MG63 (cell line): ENCODE results near the gene NOS3. TPM values are rescaled to one million over a fixed set of nuclear protein-coding genes. Genes with fewer than 3 reads are reported as not detected.
A peak's percentile ranks its signal among the peaks of the same experiment; 100 is the strongest.
"Not testable (repeated sequence)": the region's sequence is repeated elsewhere in the genome, so short reads cannot be mapped to it uniquely, and the experiment has no call there.

Source experiments
- DNase-seq: peaks from one replicate; pipeline ENCODE4 v3.0.0-alpha.2; 2020
- H3K27me3 ChIP-seq: fragments of 250-450 bp; sonication (Bioruptor Pico); 2 replicates; pipeline ENCODE4 v1.5.1; 2020; ENCODE audit warnings: mild to moderate bottlenecking, moderate library complexity
- H3K36me3 ChIP-seq: fragments of 250-450 bp; sonication (Bioruptor Pico); 2 replicates; pipeline ENCODE4 v1.5.1; 2020; ENCODE audit warnings: mild to moderate bottlenecking, moderate library complexity
- H3K4me3 ChIP-seq: fragments of 250-450 bp; sonication (Bioruptor Pico); 2 replicates; pipeline ENCODE4 v1.5.1; 2020; ENCODE audit warnings: mild to moderate bottlenecking, moderate library complexity
- H3K9me3 ChIP-seq: fragments of 250-450 bp; sonication (Bioruptor Pico); 2 replicates; pipeline ENCODE4 v1.5.1; 2020; ENCODE audit warnings: mild to moderate bottlenecking, moderate library complexity
- total RNA-seq: library from RNA; depleted of rRNA; stranded (reverse); fragments of >200 nt; shearing (Covaris generic); gene quantifications from 2 replicates; pipeline ENCODE4 v1.2.3, GENCODE V29; 2014; ENCODE audit warnings: low replicate concordance

The NOS3 gene
- total RNA-seq, 1 experiment from 2014 or later = not detected

GRCh38 chr7:151001546-151001945 lies 10.7 kb downstream of the NOS3 start:
- H3K4me3 ChIP-seq = no peak overlapping the region
- no peak for DNase-seq

GRCh38 chr7:151003572-151003971 lies 12.8 kb downstream of the NOS3 start:
- no peak for DNase-seq
- no peak overlapping the region for H3K4me3 ChIP-seq
- no peaks in the 10 kb centered on the region for H3K27me3 ChIP-seq
- no peaks in the 10 kb centered on the region for H3K36me3 ChIP-seq
- no peaks in the 10 kb centered on the region for H3K9me3 ChIP-seq

More at GRCh38 chr7:151001546-151001945, 10.7 kb downstream of the NOS3 start:
- Histone ChIP-seq H3K27me3 (no peaks in the 10 kb centered on the region), H3K9me3 (no peaks in the 10 kb centered on the region), H3K36me3 (no peaks in the 10 kb centered on the region)

- no peak overlapping the region for H3K4me3 ChIP-seq
- no peaks in the 10 kb centered on the region for H3K36me3 ChIP-seq
- no peaks in the 10 kb centered on the region for H3K27me3 ChIP-seq
These were observed 14.7 kb downstream of the NOS3 start for GRCh38 chr7:151005566-151005965.

GRCh38 chr7:151006590-151007300 lies 15.9 kb downstream of the NOS3 start:
- Histone ChIP-seq H3K9me3 (no peaks in the 10 kb centered on the region), H3K36me3 (no peaks in the 10 kb centered on the region), H3K27me3 (no peaks in the 10 kb centered on the region), H3K4me3 (no peak overlapping the region)
- DNase-seq = no peak

More at GRCh38 chr7:151005566-151005965, 14.7 kb downstream of the NOS3 start:
- no peaks in the 10 kb centered on the region for H3K9me3 ChIP-seq
- DNase-seq = no peak

- Histone ChIP-seq H3K27me3 (no peaks in the 10 kb centered on the region), H3K9me3 (no peaks in the 10 kb centered on the region), H3K4me3 (no peak overlapping the region), H3K36me3 (no peaks in the 10 kb centered on the region)
- peak; percentile 16 for DNase-seq
These were observed 16.7 kb downstream of the NOS3 start for GRCh38 chr7:151007469-151007898.

GRCh38 chr7:151008143-151008510 lies 17.3 kb downstream of the NOS3 start:
- Histone ChIP-seq H3K36me3 (no peaks in the 10 kb centered on the region), H3K4me3 (no peak overlapping the region), H3K27me3 (no peaks in the 10 kb centered on the region), H3K9me3 (no peaks in the 10 kb centered on the region)
- no peak for DNase-seq

GRCh38 chr7:151008511-151009323 lies 17.9 kb downstream of the NOS3 start:
- Histone ChIP-seq H3K4me3 (no peak overlapping the region), H3K27me3 (no peaks in the 10 kb centered on the region), H3K36me3 (no peaks in the 10 kb centered on the region), H3K9me3 (no peaks in the 10 kb centered on the region)
- DNase-seq = no peak

- no peak for DNase-seq
- H3K4me3 ChIP-seq = no peak overlapping the region
These were observed 18.7 kb downstream of the NOS3 start for GRCh38 chr7:151009327-151010036.

GRCh38 chr7:151010037-151010306 lies 19.2 kb downstream of the NOS3 start:
- DNase-seq = no peak
- Histone ChIP-seq H3K4me3 (no peak overlapping the region), H3K9me3 (no peaks in the 10 kb centered on the region), H3K27me3 (no peaks in the 10 kb centered on the region), H3K36me3 (no peaks in the 10 kb centered on the region)

More at GRCh38 chr7:151009327-151010036, 18.7 kb downstream of the NOS3 start:
- Histone ChIP-seq H3K9me3 (no peaks in the 10 kb centered on the region), H3K36me3 (no peaks in the 10 kb centered on the region), H3K27me3 (no peaks in the 10 kb centered on the region)

- no peaks in the 10 kb centered on the region for H3K9me3 ChIP-seq
- no peaks in the 10 kb centered on the region for H3K36me3 ChIP-seq
- no peaks in the 10 kb centered on the region for H3K27me3 ChIP-seq
- DNase-seq = peak; percentile 9
- no peak overlapping the region for H3K4me3 ChIP-seq
These were observed 19.7 kb downstream of the NOS3 start for GRCh38 chr7:151010307-151011096.

GRCh38 chr7:151011097-151011409 lies 20.2 kb downstream of the NOS3 start:
- Histone ChIP-seq H3K4me3 (no peak overlapping the region), H3K27me3 (no peaks in the 10 kb centered on the region), H3K36me3 (no peaks in the 10 kb centered on the region), H3K9me3 (no peaks in the 10 kb centered on the region)
- no peak for DNase-seq

- H3K4me3 ChIP-seq, H3K9me3 ChIP-seq, H3K36me3 ChIP-seq, H3K27me3 ChIP-seq: not testable (repeated sequence)
- peak; percentile 10 for DNase-seq
These were observed 20.8 kb downstream of the NOS3 start for GRCh38 chr7:151011616-151012015.

- no peaks in the 10 kb centered on the region for H3K9me3 ChIP-seq
- H3K36me3 ChIP-seq = no peaks in the 10 kb centered on the region
- H3K4me3 ChIP-seq = no peak overlapping the region
- no peak for DNase-seq
- no peaks in the 10 kb centered on the region for H3K27me3 ChIP-seq
These were observed 21.3 kb downstream of the NOS3 start for GRCh38 chr7:151012031-151012692.

GRCh38 chr7:151012911-151013347 lies 22.1 kb downstream of the NOS3 start:
- no peaks in the 10 kb centered on the region for H3K9me3 ChIP-seq
- no peaks in the 10 kb centered on the region for H3K36me3 ChIP-seq
- no peak overlapping the region for H3K4me3 ChIP-seq
- no peak for DNase-seq
- no peaks in the 10 kb centered on the region for H3K27me3 ChIP-seq

GRCh38 chr7:151013356-151013732 lies 22.5 kb downstream of the NOS3 start:
- no peaks in the 10 kb centered on the region for H3K9me3 ChIP-seq
- no peak for DNase-seq
- 0 out of 2 replicates have a peak, but pooled peaks cover 1% of the 10 kb centered on the region for H3K27me3 ChIP-seq
- no peaks in the 10 kb centered on the region for H3K36me3 ChIP-seq
- no peak overlapping the region for H3K4me3 ChIP-seq

- DNase-seq = no peak
- 0 out of 2 replicates have a peak, but pooled peaks cover 2% of the 10 kb centered on the region for H3K27me3 ChIP-seq
- H3K36me3 ChIP-seq = no peaks in the 10 kb centered on the region
- no peak overlapping the region for H3K4me3 ChIP-seq
- no peaks in the 10 kb centered on the region for H3K9me3 ChIP-seq
These were observed 23.1 kb downstream of the NOS3 start for GRCh38 chr7:151013733-151014497.
